GM10266 (cell line): Measurements from ENCODE around the gene LMF2.

Source experiments
- DNase-seq: peaks from one replicate; pipeline ENCODE4 v3.0.0; 2012; ENCODE audit errors: extremely low spot score
- CTCF ChIP-seq: IDR thresholded peaks from 2 replicates; pipeline ENCODE4 v1.5.1; 2012; ENCODE audit warnings: mild to moderate bottlenecking, low read depth; ENCODE audit not compliant: control insufficient read depth, insufficient read depth; ENCODE audit errors: missing control alignments

Gene LMF2

DNA sequence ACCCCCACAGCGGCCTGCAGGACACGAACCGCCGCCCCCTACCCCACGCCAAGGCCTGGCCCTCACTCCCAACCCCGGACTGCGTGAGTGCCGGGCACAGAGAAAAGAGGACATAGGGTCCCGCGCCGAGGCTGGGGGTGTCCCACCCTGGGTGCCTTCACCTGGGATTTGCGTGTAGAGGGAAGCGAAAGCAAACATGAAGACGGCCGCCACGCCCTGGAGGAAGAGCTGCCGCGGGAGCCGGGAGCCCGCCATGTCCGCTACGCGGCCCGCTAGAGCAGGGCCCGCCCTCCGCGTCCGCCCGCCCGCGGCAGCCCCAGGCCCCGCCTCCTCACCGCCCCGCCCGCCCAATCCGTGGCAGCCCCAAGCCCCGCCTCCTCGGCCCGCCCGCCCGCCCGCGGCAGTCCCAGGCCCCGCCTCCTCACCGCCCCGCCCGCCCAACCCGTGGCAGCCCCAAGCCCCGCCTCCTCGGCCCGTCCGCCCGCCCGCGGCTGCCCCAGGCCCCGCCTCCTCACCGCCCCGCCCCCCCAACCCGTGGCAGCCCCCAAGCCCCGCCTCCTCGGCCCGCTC is at the start of gene LMF2:
Gene LMF2 (minus strand): TSS at position 282 of the 570 bp plus-strand sequence. CDS start 27 bp downstream, at position 255.
- DNase-seq: peak; percentile 99
- TF ChIP-seq CTCF: no peak

DNA sequence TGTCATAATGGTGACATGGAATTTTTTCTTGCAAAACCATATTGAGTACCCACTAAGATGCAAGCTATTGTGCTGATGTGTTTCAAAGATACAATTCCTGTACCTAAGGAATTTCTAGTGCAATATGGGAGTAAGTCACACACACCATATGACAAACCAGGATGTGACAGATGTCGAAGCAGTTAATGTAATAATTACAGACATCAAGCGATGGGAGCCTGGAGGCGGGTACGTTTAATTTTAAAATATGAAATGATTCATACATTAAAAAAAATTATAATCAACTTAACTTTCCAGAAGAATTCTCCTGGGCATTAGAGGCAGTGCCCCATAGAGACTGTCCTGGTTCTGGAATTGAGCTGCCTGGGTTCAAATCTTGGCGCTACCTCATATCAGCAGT is 49.2 kb upstream of the LMF2 start:
- no peak for DNase-seq
- no peak for TF ChIP-seq CTCF

DNA sequence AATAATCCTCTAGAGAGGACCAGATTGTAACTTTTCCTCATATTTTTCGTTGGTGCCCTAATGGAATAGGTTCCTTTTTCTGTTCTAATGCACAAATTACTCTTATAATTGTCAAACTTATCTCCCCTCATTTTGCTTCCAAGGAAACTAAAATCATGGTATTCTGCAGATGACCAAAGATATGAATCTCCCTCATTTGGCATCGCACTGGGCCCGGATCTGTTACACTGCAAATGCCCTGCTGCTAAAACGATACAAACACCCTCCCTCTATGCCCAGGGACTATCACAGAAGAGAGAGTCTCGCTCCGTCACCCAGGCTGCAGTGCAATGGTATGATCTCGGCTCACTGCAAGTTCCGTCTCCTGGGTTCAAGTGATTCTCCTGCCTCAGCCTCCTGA is 45.8 kb upstream of the LMF2 start:
- no peak for TF ChIP-seq CTCF

DNA sequence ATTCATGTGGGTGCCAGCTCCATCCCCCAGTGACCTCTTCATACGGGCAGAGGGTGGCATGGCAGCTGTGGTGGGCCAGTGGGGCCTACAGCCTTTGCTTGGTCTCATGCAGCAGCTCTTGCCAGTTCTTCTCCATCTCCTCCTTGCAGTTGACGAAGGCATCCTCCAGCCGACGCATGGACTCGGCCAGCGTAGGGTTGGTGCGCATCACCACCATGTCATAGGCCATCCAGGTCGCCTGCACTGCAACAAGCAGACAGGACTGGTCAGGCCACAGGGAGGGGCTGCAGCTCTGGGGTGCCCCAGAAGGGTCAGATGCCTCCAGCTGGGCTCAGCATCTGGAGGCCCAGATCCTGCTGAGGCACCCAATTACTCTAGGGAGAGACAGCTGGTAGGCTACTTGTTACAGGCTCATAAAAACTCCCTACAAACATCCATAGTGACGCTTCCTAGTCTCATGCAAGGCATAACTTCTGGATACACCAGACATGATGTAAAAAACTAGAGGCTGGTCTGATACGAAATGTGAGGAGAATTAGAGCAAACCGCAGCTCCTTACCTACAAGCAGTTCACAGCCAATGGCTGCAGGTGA is 43.8 kb upstream of the LMF2 start:
- peak; percentile 6 for DNase-seq
- TF ChIP-seq CTCF: no peak

More for the DNA sequence above, 45.8 kb upstream of the LMF2 start:
- DNase-seq: no peak

DNA sequence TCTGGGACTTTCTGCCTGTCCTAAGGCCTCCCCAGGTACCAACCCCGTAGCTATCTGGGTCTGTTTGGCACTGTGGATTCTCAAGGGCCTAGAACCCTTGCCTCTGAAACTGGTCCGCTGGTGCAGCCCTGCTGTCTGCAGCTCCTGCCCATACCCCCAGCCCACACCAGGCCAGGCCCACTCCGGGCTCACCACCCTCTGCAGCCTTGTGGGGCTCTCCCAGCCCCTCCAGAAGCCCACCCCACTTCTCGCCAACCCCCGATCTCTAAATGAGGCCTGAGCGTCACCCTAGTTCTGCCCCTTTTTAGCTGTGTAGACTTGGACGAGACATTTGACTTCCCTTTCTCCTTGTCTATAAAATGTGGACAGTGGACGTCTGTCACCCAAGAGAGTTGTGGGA is 42.9 kb upstream of the LMF2 start:
- DNase-seq: no peak
- no peak for TF ChIP-seq CTCF

GRCh38 chr22:50548921-50549790 is 41.7 kb upstream of the LMF2 start:
- peak; percentile 8 for DNase-seq
- TF ChIP-seq CTCF: no peak
